Astrocyte of the cerebellum (primary cell): ENCODE data around the gene RPS8.
"Not testable (repeated sequence)": the region's sequence is repeated elsewhere in the genome, so short reads cannot be mapped to it uniquely, and the experiment has no call there.

ENCODE experiments used
- DNase-seq: peaks from one replicate; pipeline ENCODE4 v3.0.0-alpha.2; 2011; ENCODE audit warnings: low read depth
- H3K4me3 ChIP-seq: 2 replicates; pipeline ENCODE4 v1.5.1; 2011; ENCODE audit warnings: mild to moderate bottlenecking, low read depth, low read length, moderate library complexity
- CTCF ChIP-seq: IDR thresholded peaks from 2 replicates; pipeline ENCODE4 v1.5.1; 2012; ENCODE audit warnings: low read length, low read depth, moderate library complexity, mild to moderate bottlenecking; ENCODE audit errors: missing control alignments
- in situ Hi-C: cut with HindIII; loops from 2 replicates; pipeline ENCODE4 v1.10.0; 2017; ENCODE audit warnings: low sequenced_read_pairs

The RPS8 gene

GRCh38 chr1:44820328-44821239, 45.2 kb downstream of the RPS8 start:
- in situ Hi-C loops = no loop called here
- TF ChIP-seq CTCF = no peak
- peak overlapping the region; percentile 50 for H3K4me3 ChIP-seq
- DNase-seq = no peak

GRCh38 chr1:44821240-44821715, 45.9 kb downstream of the RPS8 start:
- no peak overlapping the region for H3K4me3 ChIP-seq
- no peak for DNase-seq
- no peak for TF ChIP-seq CTCF
- in situ Hi-C loops = no loop called here

GRCh38 chr1:44822131-44822701, 46.9 kb downstream of the RPS8 start:
- no peak for TF ChIP-seq CTCF
- H3K4me3 ChIP-seq = no peak overlapping the region
- in situ Hi-C loops = no loop called here
- no peak for DNase-seq

- no peak overlapping the region for H3K4me3 ChIP-seq
- no peak for TF ChIP-seq CTCF
- no peak for DNase-seq
- in situ Hi-C loops = no loop called here
These were observed 47.7 kb downstream of the RPS8 start for GRCh38 chr1:44822981-44823451.

- in situ Hi-C loops, H3K4me3 ChIP-seq, DNase-seq: not testable (repeated sequence)
These were observed 49.1 kb downstream of the RPS8 start for GRCh38 chr1:44824392-44824791.

GRCh38 chr1:44826375-44827196, 51.2 kb downstream of the RPS8 start:
- no peak overlapping the region for H3K4me3 ChIP-seq
- in situ Hi-C loops = no loop called here
- no peak for DNase-seq
- TF ChIP-seq CTCF = no peak
